Left ventricle myocardium inferior (tissue), 1 donor: ENCODE results near the gene PLXDC2. TPM values are rescaled to one million over a fixed set of nuclear protein-coding genes. Genes with fewer than 3 reads are reported as not detected.

Experiments
- DNase-seq: peaks from one replicate; pipeline ENCODE4 v3.0.0-alpha.2; 2020
- H3K27ac ChIP-seq: fragments of 200-600 bp; replicated peaks from 2 replicates; pipeline ENCODE4 v1.8.0; 2021
- H3K27me3 ChIP-seq: fragments of 200-600 bp; 2 replicates; pipeline ENCODE4 v1.8.0; 2021; ENCODE audit warnings: low read depth
- H3K36me3 ChIP-seq: fragments of 200-600 bp; 2 replicates; pipeline ENCODE4 v1.8.0; 2021
- H3K4me1 ChIP-seq: fragments of 200-600 bp; 2 replicates; pipeline ENCODE4 v1.8.0; 2021
- H3K4me3 ChIP-seq: fragments of 200-600 bp; 2 replicates; pipeline ENCODE4 v1.8.0; 2021; ENCODE audit warnings: mild to moderate bottlenecking, moderate library complexity
- H3K9me3 ChIP-seq: fragments of 200-600 bp; replicated peaks from 2 replicates; pipeline ENCODE4 v1.8.0; 2021
- CTCF ChIP-seq: fragments of 200-600 bp; IDR thresholded peaks from 2 replicates; pipeline ENCODE4 v1.8.0; 2021; ENCODE audit warnings: antibody characterized with exemption, mild to moderate bottlenecking, borderline replicate concordance
- intact Hi-C: fragments of 100-400 bp; cut with micrococcal nuclease; formaldehyde crosslinking; loops from one replicate; pipeline ENCODE4 v1.11.0; 2022
- total RNA-seq: library from RNA; stranded (reverse); fragmentation: NEBNext Ultra II Directional; extraction: Animal tissue kit (Norgen Biotek cat#: 25700); gene quantifications from one replicate; pipeline ENCODE4 v1.2.1, GENCODE V29; 2021
- donor health status: DM: no; HTN: yes; CAD: no; lungs with severe emphysema.

Gene PLXDC2
- total RNA-seq, 1 donor from 2014 or later, result 16.6 TPM

DNA sequence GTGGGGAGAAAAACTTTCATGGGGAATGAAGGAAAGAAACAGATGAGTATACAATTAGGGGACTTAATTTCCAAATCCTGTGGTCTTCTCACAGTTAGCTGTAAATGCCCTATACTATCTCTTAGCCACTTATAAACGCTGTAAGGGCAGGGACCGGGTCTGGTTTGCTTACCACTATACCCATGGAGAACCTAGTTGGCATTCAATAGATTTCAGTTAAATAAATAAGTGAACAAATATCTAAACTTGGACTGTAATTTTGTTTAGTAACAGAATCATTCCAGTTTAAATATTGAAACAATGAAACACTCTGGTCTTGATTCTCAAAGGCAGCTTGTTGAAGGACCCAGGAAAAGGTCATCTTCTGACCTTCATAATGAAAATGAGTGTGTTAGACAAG, 158.3 kb downstream of the PLXDC2 start:
- DNase-seq, result no peak
- no peaks in the 10 kb centered on the region for H3K36me3 ChIP-seq
- H3K4me3 ChIP-seq, result no peak overlapping the region
- TF ChIP-seq CTCF, result no peak
- no peak overlapping the region for H3K27ac ChIP-seq
- intact Hi-C loops, result no loop called here
- H3K4me1 ChIP-seq, result peaks cover 27% of the 10 kb centered on the region
- no peaks in the 10 kb centered on the region for H3K27me3 ChIP-seq
- peaks cover 14% of the 10 kb centered on the region for H3K9me3 ChIP-seq

- H3K27me3 ChIP-seq, result no peaks in the 10 kb centered on the region
- intact Hi-C loops, result no loop called here
- TF ChIP-seq CTCF, result no peak
Measured at GRCh38 chr10:19977097-19977521, 160.9 kb downstream of the PLXDC2 start.

DNA sequence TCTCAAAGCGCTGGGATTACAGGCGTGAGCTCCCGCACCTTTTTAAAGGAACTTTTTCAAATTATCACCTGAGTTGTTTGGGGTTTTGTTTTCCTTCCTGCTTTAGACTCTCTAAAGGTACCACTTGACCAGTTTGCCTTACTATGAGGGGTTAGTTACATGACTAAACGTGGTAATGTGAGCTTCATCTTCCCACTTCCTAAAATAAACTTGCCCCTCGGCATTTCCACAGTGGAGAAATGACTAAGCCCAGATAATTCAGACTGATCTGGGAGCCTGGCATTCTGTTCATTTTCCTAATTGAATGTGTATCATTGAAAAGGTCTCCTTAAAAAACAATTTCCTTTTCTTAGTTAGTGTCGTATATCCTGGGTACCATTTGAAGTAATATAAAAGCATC, 163.4 kb downstream of the PLXDC2 start:
- Histone ChIP-seq H3K27me3 (no peaks in the 10 kb centered on the region), H3K4me3 (no peak overlapping the region), H3K4me1 (no peaks in the 10 kb centered on the region), H3K27ac (no peak overlapping the region), H3K9me3 (peaks cover 14% of the 10 kb centered on the region), H3K36me3 (no peaks in the 10 kb centered on the region)
- TF ChIP-seq CTCF, result no peak
- intact Hi-C loops, result no loop called here
- DNase-seq, result no peak

More at GRCh38 chr10:19977097-19977521, 160.9 kb downstream of the PLXDC2 start:
- Histone ChIP-seq H3K4me1 (peaks cover 2% of the 10 kb centered on the region), H3K36me3 (no peaks in the 10 kb centered on the region), H3K9me3 (peaks cover 14% of the 10 kb centered on the region), H3K27ac (no peak overlapping the region), H3K4me3 (no peak overlapping the region)
- DNase-seq, result no peak

- no peak for TF ChIP-seq CTCF
- H3K27me3 ChIP-seq, result no peaks in the 10 kb centered on the region
- peaks cover 4% of the 10 kb centered on the region for H3K4me1 ChIP-seq
- H3K9me3 ChIP-seq, result no peaks in the 10 kb centered on the region
- intact Hi-C loops, result no loop called here
- no peak for DNase-seq
- no peak overlapping the region for H3K27ac ChIP-seq
- H3K4me3 ChIP-seq, result no peak overlapping the region
- no peaks in the 10 kb centered on the region for H3K36me3 ChIP-seq
Measured at GRCh38 chr10:19983880-19984565, 167.8 kb downstream of the PLXDC2 start.

- no peak overlapping the region for H3K4me3 ChIP-seq
- no peak for DNase-seq
- H3K36me3 ChIP-seq, result no peaks in the 10 kb centered on the region
- intact Hi-C loops, result no loop called here
- no peaks in the 10 kb centered on the region for H3K9me3 ChIP-seq
- peaks cover 4% of the 10 kb centered on the region for H3K4me1 ChIP-seq
- no peak for TF ChIP-seq CTCF
- no peak overlapping the region for H3K27ac ChIP-seq
- H3K27me3 ChIP-seq, result no peaks in the 10 kb centered on the region
Measured at GRCh38 chr10:19985745-19986144, 169.5 kb downstream of the PLXDC2 start.
